Renal pelvis (tissue), 4 donors: ENCODE measurements around the gene RHBG. TPM values are rescaled to one million over a fixed set of nuclear protein-coding genes. Genes with fewer than 3 reads are reported as not detected.
A peak's percentile ranks its signal among the peaks of the same experiment; 100 is the strongest.

Experiments used
- DNase-seq: peaks from one replicate; pipeline ENCODE4 v3.0.0-alpha.2; 2013
- polyA plus RNA-seq, 3 donors: library from polyadenylated mRNA; unstranded; fragments of 120-200 nt; gene quantifications; one replicate each; pipeline ENCODE4 v1.2.1, GENCODE V29; 2013; ENCODE audit not compliant: insufficient read length in 3 of 3

Gene RHBG
- polyA plus RNA-seq, 3 donors = 13.6 to 26.0 (median 21.5) TPM

- no peak for DNase-seq
These were observed 37.2 kb downstream of the RHBG start for GRCh38 chr1:156406251-156406650.

- no peak for DNase-seq
These were observed 38.3 kb downstream of the RHBG start for GRCh38 chr1:156407344-156407743.

DNA sequence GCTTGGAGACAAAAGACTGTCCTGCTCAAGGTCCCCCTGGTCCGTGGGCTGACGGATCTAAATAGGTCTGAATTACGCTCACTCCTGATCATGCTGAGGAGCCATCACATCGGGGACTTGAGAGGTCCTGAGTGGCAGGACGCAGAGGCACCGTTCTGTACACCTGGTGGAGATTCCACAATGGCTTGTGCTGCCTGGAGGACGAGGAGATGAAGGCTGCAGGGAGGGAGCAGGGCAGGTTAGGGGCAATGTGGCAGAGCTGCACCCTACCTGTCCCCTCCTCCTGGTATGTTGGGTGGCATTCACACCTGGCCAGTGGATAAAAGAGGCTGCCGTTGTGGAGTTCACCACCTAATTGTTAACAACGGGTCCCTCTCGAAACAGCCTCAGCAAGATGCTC, 38.7 kb downstream of the RHBG start:
- DNase-seq = no peak

DNA sequence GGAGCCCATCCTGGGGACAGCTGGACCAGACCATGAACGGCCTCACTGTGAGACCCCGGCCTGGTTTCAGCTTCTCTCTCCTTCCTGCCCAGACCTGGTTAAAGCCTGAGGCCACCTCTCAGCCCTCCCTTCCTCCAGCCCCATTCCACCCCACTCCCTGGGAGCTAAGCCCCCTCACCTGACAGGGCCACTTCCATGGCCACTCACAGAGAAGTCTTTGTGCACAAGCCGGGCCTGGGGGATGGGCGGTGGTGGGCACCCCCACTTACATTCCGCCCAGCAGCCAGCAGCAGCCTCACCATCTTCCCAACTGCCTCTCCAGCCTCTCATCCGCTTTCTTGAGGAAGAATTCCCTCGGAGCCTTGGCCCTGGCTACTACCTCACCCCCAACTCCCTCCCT, 40.4 kb downstream of the RHBG start:
- no peak for DNase-seq

DNA sequence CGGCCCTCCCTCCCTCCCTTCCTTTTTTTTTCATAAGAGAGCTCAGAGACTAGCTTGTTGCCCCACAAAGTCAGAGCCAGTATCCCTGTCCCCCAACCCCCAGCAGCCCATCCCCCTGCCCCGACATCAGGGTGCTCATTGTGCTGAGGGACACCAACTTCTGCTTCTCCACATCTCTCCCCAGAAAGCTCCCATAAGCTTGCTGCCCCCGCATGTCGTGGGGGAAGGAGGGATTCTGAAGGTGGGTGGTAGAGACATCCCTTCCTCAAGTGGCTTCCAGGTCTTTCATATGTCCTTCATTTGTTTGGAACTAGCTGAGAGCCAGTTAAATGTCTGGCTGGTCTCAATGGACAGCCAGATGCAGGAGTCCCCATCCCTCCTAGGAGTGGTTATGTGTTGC, 41.2 kb downstream of the RHBG start:
- no peak for DNase-seq

DNA sequence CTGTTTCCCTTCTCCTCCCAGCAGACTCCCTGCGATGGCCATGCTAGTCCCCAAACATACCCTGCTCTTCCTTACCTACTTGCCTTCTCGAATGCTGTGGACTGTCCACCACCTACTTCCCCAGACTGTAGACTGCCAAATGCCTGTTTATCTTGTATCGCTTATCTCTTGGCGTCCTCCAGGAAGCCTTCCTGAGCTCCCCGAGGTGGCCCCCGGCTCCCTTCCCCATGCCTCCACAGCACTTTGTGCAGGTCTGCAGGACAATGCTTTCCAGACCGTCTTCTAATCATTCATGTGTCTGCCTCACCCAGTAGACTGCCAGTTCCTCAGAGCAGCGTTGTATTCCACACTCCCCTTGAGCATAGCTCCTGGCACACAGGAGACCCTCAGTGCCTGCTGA, 41.7 kb downstream of the RHBG start:
- DNase-seq = no peak

DNA sequence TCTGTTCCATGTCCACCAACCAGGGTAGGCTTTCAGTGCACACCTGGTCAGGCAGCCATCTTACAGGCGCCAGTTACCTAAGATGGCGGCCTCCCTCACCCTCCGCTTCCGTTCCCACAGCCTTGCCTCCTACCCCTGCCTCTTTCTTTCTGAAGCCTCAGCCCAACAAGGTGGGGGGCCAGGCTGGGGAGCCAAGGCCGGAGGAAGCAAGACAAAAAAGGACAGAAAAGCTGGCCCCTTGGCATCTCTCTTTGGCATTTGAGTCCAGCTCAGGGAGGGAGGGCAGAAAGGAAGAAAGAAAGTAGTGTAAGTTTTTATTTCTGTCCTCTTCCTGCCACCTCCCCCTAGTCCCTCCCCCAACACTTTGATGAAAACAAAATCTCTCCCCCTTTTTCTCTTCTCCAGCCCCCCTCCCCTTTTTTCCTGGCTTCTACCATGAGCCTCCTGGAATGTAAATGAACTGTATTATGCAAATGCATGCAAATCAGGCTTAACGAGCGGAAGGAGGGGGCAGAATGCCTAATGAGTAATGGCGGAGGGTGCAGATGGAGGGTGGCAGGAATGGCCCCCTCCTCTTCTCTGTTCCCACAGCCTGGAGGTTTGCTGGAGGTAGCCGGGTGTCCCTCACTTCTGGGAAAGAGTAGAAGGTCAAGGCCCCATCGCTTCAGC, 43.8 kb downstream of the RHBG start:
- DNase-seq = no peak

GRCh38 chr1:156413391-156414246, 44.6 kb downstream of the RHBG start:
- DNase-seq = no peak

- no peak for DNase-seq
These were observed 45.6 kb downstream of the RHBG start for GRCh38 chr1:156414461-156415064.

- DNase-seq = no peak
These were observed 48.0 kb downstream of the RHBG start for GRCh38 chr1:156416993-156417392.

DNA sequence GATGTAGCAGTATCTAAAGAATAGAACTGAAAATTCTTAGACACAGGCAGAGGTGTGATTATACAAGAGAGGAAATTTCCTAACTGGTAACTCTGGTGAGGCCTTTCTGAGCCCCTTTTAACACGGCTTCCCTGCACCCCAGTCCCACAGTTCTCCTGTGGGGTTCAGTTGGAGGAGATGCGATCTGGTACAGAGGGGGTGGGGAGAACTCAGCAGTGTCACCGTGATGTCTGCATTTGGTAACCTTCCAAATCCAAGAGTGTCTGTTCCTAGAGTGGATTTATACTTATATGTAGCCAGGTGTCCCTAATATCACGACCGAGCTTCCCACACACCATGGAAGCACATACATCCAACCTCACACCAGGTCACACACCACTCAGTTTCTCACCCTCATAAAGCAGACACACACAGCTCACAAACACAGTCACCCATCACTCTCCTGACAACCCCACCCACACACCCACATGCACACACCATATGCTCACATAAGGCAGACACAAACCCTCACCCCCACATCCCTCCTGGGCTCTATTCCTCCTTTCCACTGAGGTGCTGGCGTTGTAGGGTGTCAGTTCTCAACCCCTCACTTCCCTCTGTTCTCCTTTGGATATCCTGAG, 48.5 kb downstream of the RHBG start:
- no peak for DNase-seq

DNA sequence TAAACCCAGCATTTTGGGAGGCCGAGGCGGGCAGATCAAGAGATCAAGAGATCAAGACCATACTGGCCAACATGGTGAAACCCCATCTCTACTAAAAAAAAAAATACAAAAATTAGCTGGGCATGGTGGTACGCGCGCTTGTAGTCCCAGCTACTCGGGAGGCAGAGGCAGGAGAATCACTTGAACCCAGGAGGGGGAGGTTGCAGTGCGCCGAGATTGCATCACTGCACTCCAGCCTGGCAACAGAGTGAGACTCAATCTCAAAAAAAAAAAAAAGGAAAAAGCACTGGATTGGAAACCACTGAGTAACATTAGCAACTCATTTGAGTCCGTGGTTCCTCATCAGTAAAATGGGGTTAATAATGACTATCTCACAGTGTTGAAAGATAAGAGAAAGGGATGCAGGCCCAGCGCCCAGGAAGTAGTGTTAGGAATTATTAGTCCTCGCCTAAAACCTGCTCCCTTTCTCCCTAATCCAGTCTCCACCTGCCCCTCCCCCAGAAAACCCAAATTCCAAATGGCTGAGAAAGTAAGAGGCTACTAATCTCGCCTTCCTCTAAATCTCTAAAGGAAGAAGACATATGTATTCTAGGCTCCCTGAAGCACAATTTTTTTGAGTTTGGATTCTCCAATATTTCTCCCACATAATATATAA, 49.5 kb downstream of the RHBG start:
- no peak for DNase-seq

DNA sequence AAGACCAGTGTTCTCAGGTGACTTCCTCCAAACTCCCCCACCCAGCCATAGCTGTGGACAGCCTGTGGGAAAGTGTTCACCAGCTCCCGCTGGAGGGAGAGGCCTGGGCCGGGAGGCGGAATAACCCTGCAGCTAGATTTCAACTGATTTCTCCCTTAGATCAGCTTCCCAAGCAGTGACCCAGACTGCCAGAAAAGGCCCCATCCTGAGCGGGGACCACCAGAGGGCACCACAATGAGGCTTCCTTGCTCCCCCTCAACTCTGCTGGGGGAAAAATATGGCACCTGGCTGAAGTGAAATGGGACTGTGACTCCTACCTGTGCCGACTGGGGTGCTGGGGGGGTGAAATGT, 50.8 kb downstream of the RHBG start:
- no peak for DNase-seq

GRCh38 chr1:156420205-156421061, 51.4 kb downstream of the RHBG start:
- DNase-seq = no peak

GRCh38 chr1:156421062-156421938, 52.3 kb downstream of the RHBG start:
- peak; percentile 62 for DNase-seq

- DNase-seq = no peak
These were observed 53.1 kb downstream of the RHBG start for GRCh38 chr1:156421939-156422601.

DNA sequence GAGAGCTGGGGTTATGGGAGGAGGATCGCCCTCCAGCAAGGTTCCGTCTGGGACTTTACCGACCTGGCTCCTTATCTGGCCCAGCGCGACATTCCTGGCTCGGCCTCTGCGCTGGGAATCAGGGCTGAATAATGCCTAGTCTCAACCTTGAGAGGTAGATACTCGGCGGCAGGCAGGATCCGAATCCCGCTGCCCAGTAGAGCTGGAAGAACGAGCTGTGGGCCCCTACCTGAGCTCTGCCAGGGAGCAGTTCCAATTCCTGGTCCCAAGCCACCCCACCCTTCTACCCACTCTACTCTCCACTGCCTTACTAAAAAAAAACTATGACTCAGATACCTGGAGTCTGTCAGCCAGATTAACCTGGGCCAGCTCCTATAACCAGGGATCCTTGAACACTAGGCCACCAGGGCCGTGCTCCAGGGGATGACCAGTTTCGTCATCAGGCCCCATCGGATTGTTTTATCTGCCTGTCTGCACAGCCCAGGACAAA, 53.6 kb downstream of the RHBG start:
- no peak for DNase-seq

- DNase-seq = no peak
These were observed 54.7 kb downstream of the RHBG start for GRCh38 chr1:156423422-156424352.
